ENCODE data around the gene TRPM7.

TRPM7 gene

DNA sequence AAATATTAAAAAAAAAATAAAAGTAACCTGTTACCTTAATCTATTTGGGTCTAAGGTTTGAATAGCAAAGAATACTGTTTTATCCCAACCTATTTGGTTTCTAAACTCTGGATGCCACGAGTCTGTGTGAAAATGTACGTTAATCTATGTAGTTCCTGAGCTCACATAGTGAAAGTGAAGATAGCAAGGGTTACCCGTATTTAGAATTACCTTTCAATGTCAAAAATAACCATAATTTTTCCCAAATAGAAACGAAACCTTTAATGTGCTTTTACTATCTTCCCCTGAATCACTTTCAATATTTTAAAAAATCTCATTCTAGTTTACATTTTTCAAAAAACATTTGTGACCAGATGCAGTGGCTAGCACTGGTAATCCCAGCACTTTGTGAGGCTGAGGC is 134.4 kb downstream of the TRPM7 start:
- no peaks in the 10 kb centered on the region for H3K27me3 ChIP-seq (replicated peaks; ENCODE audit: insufficient read depth, low read length)
- no peak for TF ChIP-seq EZH2 (optimal IDR thresholded peaks at IDR 0.05; ENCODE audit: low read depth, low read length)
- TF ChIP-seq EZH2phosphoT487 (IDR thresholded peaks at IDR 0.05; ENCODE audit: low read length) = no peak
- TF ChIP-seq, protein P1, sequence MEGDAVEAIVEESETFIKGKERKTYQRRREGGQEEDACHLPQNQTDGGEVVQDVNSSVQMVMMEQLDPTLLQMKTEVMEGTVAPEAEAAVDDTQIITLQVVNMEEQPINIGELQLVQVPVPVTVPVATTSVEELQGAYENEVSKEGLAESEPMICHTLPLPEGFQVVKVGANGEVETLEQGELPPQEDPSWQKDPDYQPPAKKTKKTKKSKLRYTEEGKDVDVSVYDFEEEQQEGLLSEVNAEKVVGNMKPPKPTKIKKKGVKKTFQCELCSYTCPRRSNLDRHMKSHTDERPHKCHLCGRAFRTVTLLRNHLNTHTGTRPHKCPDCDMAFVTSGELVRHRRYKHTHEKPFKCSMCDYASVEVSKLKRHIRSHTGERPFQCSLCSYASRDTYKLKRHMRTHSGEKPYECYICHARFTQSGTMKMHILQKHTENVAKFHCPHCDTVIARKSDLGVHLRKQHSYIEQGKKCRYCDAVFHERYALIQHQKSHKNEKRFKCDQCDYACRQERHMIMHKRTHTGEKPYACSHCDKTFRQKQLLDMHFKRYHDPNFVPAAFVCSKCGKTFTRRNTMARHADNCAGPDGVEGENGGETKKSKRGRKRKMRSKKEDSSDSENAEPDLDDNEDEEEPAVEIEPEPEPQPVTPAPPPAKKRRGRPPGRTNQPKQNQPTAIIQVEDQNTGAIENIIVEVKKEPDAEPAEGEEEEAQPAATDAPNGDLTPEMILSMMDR (IDR thresholded peaks at IDR 0.05; ENCODE audit: low read length) = no peak
- H3K36me3 ChIP-seq (replicated peaks; ENCODE audit: insufficient read depth, low read length) = no peaks in the 10 kb centered on the region
- no peaks in the 10 kb centered on the region for H3K9me3 ChIP-seq (replicated peaks; ENCODE audit: insufficient read depth, low read length)
- H3K9me2 ChIP-seq (replicated peaks; ENCODE audit: insufficient read depth, low read length) = no peaks in the 10 kb centered on the region
- DNase-seq = no peak
- no peaks in the 10 kb centered on the region; the same call in 1 of the 2 replicates for H3F3A ChIP-seq (ENCODE audit: insufficient read depth, low read length)
- no peaks in the 10 kb centered on the region for H3K79me2 ChIP-seq (ENCODE audit: low read length)
- H2AFZ ChIP-seq (ENCODE audit: low read length) = no peak overlapping the region
- no peaks in the 10 kb centered on the region for H3K4me1 ChIP-seq (ENCODE audit: low read length)
- no peak overlapping the region for H3K4me3 ChIP-seq (ENCODE audit: low read length)
- no peak overlapping the region for H3K9ac ChIP-seq (ENCODE audit: low read length)
- no peak overlapping the region for H3K27ac ChIP-seq (ENCODE audit: low read length)
- no peaks in the 10 kb centered on the region for H4K20me1 ChIP-seq (ENCODE audit: insufficient read depth, low read length)
- no peak overlapping the region for H3K4me2 ChIP-seq (ENCODE audit: low read depth, low read length)

DNA sequence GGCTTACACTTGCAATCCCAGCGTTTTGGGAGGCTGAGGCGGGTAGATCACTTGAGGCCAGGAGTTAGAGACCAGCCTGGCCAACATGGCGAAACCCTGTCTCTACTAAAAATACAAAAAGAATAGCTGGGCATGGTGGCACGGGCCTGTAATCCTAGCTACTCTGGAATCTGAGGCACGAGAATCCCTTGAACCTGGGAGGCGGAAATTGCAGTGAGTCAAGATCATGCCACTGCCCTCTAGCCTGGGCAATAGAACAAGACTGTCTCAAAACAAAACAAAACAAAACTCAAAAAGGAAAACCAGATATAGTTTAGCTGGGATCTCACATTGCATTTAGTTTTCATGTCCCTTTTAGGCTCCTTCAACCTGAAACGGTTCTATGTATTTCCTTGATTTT is 137.3 kb downstream of the TRPM7 start:
- Histone ChIP-seq H2AFZ (ENCODE audit: low read length) (no peak overlapping the region), H3K4me2 (ENCODE audit: low read depth, low read length) (no peak overlapping the region), H3K27ac (ENCODE audit: low read length) (no peak overlapping the region), H3K36me3 (replicated peaks; ENCODE audit: insufficient read depth, low read length) (no peaks in the 10 kb centered on the region), H3K9ac (ENCODE audit: low read length) (no peak overlapping the region), H3K9me2 (replicated peaks; ENCODE audit: insufficient read depth, low read length) (no peaks in the 10 kb centered on the region), H3K79me2 (ENCODE audit: low read length) (no peaks in the 10 kb centered on the region), H4K20me1 (ENCODE audit: insufficient read depth, low read length) (no peaks in the 10 kb centered on the region), H3K4me3 (ENCODE audit: low read length) (no peak overlapping the region), H3K4me1 (ENCODE audit: low read length) (no peaks in the 10 kb centered on the region), H3F3A (ENCODE audit: insufficient read depth, low read length) (no peaks in the 10 kb centered on the region; the same call in 1 of the 2 replicates), H3K9me3 (replicated peaks; ENCODE audit: insufficient read depth, low read length) (no peaks in the 10 kb centered on the region), H3K27me3 (replicated peaks; ENCODE audit: insufficient read depth, low read length) (no peaks in the 10 kb centered on the region)
- TF ChIP-seq EZH2 (optimal IDR thresholded peaks at IDR 0.05; ENCODE audit: low read depth, low read length) = no peak
- TF ChIP-seq, protein P1 (IDR thresholded peaks at IDR 0.05; ENCODE audit: low read length) = no peak
- no peak for TF ChIP-seq EZH2phosphoT487 (IDR thresholded peaks at IDR 0.05; ENCODE audit: low read length)
- DNase-seq = no peak

DNA sequence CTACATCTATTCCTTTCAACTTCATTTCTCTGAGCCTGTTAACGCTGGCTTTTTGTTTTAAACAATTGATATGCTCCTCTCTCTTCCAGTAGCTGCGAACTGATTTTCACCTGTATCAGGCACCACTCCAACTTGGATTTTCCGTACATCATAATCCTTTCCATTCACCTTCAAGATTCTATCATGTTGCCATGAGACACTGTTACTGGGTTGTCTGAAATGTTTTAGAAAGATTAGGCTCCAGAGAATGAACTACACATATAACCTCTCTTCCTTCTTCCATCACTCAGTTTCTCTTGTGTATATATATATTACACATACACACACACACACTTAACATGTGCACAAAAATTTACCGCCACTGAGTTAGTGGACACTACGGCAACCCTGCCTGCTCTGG is 140.0 kb downstream of the TRPM7 start, which contains the start of gene USP50:
TSS of gene USP50 (minus strand) at position 101 of the 400 bp plus-strand sequence. CDS start 141 bp downstream, outside the sequence.
- H3K9me2 ChIP-seq (replicated peaks; ENCODE audit: insufficient read depth, low read length) = no peaks in the 10 kb centered on the region
- H3K27me3 ChIP-seq (replicated peaks; ENCODE audit: insufficient read depth, low read length) = no peaks in the 10 kb centered on the region
- TF ChIP-seq EZH2phosphoT487 (IDR thresholded peaks at IDR 0.05; ENCODE audit: low read length) (no peak), EZH2 (optimal IDR thresholded peaks at IDR 0.05; ENCODE audit: low read depth, low read length) (no peak)
- TF ChIP-seq, protein P1 (IDR thresholded peaks at IDR 0.05; ENCODE audit: low read length) = no peak
- H3K27ac ChIP-seq (ENCODE audit: low read length) = no peak within 1 kb of the TSS
- no peaks in the 10 kb centered on the region; the same call in 1 of the 2 replicates for H3F3A ChIP-seq (ENCODE audit: insufficient read depth, low read length)
- no peak within 1 kb of the TSS for H2AFZ ChIP-seq (ENCODE audit: low read length)
- H3K36me3 ChIP-seq (replicated peaks; ENCODE audit: insufficient read depth, low read length) = no peaks in the 10 kb centered on the region
- H3K9me3 ChIP-seq (replicated peaks; ENCODE audit: insufficient read depth, low read length) = no peaks in the 10 kb centered on the region
- H3K79me2 ChIP-seq (ENCODE audit: low read length) = no peaks in the 10 kb centered on the region
- DNase-seq = no peak
- no peaks in the 10 kb centered on the region for H4K20me1 ChIP-seq (ENCODE audit: insufficient read depth, low read length)
- H3K4me3 ChIP-seq (ENCODE audit: low read length) = no peak within 1 kb of the TSS
- H3K4me1 ChIP-seq (ENCODE audit: low read length) = no peaks in the 10 kb centered on the region
- no peak within 1 kb of the TSS for H3K9ac ChIP-seq (ENCODE audit: low read length)
- H3K4me2 ChIP-seq (ENCODE audit: low read depth, low read length) = no peak within 1 kb of the TSS

Measured in MM.1S (cell line).